Activated CD4-positive, alpha-beta T cell treated with anti-CD3 and anti-CD28 coated beads, Interleukin-2, amount 50 U/mL, for 24 hours (primary cell): Measurements from ENCODE around the gene REPS2.

Source experiments
- DNase-seq, 2 donors: peaks; one replicate each; pipeline ENCODE4 v3.0.0-alpha.2; 2020; ENCODE audit warnings: low read depth in 1 of 2, low spot score in 1 of 2

REPS2 gene

DNA sequence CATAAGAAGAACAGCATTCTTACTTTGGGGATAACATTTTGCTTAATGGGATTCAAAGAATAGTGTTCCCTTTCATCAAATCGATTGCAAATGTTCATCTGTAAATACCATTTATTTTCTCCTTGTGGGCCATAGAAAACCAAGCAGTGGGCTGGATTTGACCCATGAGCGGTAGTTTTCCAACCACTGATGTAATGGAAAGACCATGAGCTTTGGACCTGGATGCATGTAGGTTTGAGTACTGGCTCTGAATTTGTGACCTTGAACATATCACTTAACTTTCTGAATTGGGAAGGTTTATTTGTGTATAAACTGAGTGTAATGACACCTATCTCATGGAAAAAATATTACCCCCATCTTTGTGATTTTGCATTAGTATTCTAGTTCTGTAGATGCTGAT, 54.3 kb downstream of the REPS2 start:
- DNase-seq, result no peak

DNA sequence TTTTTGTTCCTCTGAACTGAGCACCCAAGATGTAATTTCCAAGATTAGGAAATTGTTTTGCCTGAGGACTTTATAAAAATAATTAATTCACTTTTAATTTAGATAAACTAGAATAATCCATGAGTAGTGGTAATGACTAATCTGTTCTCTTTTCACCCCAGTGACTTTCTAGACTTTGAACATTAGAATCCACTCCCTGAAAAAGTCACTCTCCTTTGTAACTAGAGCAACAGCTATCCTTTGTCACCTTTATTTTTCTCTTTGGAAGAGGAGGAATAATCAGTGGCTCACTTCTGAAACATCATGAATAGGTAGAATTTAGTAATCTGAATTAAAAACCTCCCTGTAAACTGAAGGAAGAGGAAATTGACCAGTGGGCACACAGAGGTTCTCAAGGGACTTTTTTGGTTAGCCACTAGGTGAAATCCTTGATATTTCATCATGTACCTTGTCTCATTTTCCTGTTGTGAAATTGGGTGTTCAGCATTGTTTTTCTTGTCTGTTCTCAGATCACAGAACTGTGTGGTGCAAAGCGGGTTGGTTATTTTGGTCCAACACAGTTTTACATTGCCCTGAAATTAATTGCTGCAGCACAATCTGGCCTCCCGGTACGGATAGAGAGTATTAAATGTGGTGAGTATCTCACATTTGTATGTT, 59.4 kb downstream of the REPS2 start:
- DNase-seq, result no peak

DNA sequence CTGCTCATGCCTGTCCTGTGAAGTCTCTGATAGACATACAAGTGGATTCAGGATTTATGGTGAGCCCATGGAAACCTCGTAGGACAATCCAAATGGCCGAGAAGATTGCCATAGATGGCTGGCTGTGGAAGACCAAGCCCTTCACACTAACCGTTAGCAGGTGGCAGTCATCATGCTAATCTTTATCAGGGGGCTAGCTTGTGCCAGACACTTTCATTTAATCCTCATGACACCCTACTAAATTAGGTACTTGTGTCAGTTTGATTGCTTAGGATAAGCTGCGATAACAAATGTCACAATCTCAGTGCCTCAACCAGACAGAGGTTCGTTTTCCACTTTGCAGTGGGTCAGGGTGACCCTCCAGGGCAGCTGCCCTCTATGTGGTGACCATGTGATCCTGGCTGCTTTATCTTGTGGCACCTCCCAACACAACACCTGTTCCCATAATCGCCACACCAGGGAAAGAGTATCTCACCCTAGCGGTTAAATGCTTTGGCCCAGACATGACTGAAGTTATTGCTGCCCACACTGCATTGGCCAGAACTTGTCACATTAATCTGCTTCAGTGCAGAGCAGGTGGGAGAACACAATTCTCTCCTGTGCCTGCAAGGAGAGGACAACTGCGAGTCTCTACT, 60.8 kb downstream of the REPS2 start:
- no peak for DNase-seq

DNA sequence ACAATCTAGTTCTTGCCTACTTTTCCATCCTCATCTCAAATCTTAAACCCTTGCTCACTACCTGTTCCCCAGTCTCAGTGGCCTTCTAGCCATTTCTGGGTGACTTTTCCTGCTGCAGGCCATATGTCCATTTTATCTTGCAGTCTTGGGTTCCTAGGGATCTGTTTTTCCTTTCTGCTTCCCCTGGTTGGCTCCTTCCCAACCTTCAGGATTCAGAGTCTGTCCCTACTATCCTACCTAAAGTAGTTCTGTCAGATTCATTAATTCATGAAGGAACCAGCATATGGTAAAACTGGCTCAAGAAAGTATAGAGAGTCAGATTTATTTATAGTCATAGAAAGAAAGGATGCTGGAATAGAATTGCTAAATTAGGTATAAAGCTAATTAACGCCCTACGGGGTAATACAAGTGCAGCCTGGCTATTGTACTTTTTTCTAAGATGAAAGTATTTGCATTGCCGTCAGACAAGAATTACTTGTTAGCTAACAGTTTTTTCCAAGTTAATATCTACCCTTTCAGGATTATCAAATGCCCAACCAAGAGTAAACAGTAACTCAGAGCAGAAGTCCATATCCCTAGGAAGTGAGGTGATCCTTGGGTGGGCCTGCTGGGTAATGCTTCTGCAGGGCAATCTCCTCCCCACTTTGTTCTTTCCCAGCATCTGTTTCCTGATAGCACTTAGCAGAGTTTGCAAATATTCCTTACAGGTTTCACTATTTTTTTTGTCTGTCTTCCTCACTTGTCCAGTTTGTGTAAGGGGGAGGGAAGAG, 63.6 kb downstream of the REPS2 start:
- no peak for DNase-seq

DNA sequence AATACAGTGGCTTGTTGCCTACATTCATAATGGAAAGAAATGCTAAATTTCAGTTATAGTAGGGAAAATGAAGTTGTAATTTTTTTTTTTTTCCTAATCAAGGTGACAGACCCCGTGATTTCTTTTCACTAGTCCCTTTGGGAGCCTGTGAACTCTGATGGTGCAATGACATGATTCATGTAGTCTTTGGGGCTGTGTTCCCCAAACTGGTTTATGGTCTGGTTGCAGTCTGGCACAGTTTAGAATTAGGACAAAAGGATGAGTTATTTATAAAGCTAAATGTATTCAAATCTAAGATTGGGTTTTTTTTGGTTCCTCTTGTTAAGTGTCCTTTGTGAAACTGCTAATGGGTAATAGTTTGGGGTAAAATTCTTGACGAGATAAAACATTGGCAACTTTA, 66.0 kb downstream of the REPS2 start:
- DNase-seq, result no peak

DNA sequence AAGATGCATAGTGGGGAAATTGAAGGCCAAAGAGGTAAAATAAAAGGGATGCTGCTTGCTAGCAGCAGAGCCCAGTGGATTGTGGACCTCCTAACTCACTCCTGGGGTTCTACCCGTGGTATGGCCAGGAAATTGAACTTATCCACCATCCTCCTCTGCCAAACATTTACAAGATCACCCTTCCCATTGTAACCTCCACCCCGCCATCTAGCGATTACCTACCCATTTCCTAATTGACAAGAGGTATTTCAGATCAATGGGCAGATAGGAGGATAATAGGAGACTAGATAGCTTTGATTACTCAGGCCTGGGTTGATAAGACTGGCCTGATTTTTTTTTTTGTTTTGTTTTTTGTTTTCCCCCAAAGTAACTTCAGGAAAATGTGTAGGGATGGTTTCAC, 67.8 kb downstream of the REPS2 start:
- no peak for DNase-seq

DNA sequence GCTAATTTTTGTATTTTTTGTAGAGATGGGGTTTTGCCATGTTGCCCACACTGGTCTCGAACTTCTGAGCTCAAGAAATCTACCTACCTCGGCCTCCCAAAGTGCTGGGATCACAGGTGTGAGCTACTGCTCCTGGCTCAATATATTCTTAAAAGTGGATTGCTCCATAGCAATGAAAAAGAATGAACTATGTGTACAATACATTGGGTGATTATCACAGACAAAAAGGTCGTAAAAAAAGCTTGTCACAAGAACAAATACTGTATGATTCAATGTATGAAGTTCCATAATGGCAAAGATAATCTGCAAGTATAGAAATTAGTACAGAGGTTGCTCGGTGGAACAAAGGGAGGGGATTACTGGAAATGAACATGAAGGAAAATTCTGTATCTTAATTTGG, 70.7 kb downstream of the REPS2 start:
- no peak for DNase-seq

DNA sequence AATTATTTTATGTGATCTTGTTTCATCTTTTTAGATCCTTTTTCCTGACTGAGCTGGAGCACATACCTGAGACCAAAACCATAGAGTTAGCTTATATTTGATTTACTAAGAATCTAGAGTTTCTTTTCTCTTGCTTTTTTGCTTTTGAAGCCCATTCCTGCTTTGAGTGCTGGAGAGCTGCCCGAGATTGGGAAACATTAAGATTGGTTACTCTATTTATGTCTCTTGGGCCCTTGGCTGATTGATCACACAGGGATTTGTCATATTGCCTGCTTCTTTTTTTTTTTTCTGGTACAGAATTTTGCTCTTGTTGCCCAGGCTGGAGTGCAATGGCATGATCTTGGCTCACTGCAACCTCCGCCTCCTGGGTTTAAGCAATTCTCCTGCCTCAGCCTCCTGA, 73.9 kb downstream of the REPS2 start:
- no peak for DNase-seq

DNA sequence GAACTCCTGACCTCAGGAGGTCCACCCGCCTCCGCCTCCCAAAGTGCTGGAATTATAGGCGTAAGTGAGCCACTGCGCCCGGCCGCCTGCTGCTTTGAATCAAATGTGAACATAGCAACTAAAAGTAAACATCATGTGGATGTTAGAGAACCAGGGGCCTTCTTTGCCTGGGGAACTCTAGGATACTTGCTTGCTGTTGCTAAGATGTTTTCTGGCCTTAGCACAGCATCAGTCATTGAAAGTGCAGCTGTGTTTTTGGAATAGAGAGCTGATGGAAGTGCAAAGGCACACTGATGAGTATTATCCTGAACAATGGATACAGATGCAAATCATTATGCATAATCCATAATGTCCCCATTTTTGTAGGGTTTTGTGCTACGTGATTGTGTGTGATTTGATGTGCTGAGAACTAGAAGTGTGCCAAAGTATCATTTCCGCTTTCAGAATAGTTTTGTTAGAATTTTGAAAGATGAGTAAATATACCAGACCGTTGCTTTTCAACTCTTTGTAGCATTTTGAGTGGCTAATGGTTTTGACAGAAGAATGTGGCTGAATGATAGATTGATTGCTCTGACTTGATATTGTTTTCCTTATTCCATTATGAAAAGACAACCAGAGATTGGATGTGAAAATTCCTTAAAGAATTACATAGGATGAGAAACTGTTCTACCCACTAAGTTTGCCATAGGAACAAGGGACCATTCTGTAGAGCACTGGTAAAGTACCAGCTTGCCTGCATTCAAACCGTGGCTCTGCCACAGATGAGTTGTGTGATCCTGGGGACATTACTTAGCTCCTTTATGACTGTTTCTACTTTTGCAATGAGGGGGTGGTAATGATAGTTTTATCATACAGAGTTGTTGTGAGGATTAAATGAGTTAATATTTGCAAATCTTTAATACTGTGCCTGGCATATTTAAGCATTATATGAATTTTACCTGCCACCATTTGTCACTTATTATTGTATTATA, 74.7 kb downstream of the REPS2 start:
- no peak for DNase-seq

DNA sequence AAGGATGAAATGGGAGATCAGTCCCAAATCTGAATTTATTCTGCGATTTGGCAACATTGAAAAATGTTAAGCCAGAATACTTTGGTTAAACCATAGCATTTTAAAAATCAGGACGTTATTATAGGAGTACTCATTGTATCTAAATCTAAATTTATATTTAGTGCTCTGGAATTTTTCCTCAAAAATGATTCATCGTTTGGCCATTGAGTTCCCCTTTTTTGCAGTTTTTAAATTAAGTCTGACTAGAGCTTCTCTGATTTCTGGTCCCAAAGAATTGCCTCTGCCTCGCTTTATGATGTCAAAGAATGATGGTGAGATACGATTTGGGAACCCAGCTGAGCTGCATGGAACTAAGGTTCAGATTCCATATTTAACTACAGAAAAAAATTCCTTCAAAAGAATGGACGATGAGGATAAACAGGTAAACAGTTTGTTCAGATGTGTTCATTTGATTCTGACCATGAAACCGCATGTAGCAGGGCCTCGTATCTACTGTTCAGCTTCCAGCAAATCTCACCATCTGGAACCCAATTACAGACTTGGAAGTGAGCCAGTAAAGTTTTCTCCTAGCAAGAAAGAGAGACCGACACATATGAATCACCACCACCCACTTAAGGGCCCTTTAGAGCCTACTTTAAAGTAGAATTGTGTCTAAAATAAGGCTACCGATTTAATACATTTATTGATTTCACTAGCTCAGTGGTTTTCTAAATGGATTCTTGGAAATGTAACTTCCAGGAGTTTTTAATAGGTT, 75.6 kb downstream of the REPS2 start:
- no peak for DNase-seq

DNA sequence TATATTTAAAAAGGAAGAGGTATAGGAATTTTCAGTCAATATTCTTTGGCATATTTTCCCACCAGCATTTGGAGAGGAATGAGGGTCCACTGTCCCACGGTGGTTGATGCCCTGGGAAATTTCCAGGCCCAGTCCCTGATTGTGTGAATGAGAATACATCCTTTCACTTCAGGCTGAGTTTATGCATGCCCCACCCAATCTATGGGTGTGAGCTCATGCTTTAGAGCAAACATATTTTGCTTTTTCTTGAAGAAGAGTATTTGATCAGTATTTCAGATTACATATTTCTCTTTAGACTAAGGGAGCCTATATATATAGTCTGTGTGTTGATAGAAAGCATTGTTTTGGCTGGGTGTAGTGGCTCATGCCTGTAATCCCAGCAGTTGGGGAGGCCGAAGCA, 77.2 kb downstream of the REPS2 start:
- no peak for DNase-seq

DNA sequence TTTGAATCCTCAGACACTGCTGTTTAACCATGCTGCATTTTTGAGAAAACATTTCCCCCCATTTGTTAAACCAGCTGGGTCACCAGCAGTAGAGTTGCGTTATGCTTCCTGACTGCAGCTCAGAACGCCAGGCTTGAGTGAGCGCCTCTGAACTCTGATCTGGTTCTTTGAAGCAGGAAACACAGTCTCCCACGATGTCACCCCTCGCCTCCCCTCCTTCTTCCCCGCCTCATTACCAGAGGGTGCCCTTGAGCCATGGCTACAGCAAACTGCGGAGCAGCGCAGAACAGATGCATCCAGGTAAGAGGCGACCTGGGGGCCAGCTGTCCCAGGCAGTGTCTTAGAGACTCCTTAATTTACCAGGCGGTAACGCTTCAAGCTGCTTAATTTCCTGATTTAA, 78.4 kb downstream of the REPS2 start:
- no peak for DNase-seq

DNA sequence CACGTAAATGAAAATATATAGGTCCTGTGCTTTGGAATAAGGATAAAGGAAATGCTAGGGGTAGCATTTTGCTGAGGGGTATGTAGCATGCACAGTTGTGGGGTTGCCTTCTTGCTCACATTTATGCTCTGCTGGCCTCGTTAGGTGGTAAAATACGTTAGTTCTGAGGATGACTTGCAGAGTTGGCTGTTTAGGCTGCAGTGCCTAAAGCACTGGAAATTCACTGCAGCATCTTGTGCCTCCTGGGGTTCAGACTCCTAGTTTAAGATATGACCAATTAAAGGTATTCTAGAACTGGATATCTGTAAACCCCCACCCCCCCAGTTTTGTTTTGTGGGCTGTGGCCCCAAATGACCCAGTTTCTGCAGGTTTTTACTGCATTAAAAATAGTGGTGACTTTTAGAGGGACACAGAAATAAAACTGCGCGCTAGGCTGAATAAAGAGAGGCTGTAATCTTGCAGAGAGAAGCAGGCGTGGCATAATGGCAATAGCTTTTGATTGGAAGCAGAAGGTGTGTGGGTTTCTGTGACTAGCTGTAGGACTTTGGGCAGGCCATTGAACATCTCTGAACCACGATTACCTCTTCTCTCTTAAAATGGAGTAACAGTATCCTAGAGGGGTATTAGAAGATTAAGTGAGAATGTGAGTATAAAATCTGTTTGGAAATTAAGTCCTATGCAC, 79.3 kb downstream of the REPS2 start:
- DNase-seq, result no peak

DNA sequence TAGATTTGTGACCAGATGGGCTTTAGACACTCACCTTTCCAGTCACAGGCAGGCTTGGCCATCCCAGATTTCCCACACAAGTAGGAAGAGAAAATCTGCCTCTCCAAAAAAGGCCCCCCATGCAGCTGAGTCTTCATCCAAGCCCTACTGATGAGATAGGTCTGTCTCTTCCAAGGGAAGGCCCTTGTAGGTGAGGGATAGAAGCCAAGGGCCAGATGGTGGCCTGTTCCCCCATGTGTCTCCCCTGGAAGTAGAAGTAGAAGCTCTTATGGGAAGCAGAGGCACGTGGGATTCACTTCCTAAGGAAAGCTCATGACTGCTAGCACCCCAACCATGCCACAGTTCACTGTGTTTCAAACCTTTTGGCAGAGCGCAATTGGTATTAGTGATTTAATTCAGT, 81.5 kb downstream of the REPS2 start:
- no peak for DNase-seq

DNA sequence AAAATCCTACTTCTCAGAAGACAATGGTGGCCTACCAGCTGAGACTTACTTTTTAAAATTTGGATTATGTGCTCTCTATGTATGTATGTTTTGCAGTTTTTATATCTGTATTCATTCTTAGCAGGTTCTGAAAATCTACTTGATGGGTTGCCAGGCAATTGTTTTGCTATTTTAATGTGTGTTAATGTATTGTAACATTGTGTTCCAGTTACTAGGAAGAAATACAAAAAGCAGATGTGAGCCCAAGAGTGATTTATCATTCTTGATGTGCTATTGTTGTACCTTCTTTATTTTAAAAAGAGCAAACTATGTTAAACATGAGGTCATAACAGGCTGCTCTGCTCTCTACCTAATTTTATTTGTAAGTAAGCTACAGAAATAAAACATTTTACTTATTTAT, 81.9 kb downstream of the REPS2 start:
- no peak for DNase-seq

DNA sequence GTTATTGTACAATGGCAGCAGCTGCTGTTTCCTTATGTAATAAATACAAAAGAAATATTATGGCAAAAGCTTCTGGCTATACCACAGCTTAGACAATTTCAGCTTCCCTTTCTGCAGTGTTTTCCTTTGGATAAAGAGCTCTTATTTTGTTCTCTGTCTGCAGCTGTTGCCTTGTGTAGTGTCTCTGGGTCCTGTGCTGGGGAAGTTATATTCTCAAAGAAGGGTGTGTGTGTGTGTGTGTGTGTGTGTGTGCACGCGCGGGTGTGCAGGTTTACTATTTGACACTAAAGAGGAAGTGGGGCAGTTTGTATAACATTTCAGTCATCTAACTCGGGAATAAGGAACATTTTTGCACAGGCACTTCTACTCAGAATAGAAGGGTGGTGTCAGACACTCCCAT, 83.6 kb downstream of the REPS2 start:
- DNase-seq, result no peak

DNA sequence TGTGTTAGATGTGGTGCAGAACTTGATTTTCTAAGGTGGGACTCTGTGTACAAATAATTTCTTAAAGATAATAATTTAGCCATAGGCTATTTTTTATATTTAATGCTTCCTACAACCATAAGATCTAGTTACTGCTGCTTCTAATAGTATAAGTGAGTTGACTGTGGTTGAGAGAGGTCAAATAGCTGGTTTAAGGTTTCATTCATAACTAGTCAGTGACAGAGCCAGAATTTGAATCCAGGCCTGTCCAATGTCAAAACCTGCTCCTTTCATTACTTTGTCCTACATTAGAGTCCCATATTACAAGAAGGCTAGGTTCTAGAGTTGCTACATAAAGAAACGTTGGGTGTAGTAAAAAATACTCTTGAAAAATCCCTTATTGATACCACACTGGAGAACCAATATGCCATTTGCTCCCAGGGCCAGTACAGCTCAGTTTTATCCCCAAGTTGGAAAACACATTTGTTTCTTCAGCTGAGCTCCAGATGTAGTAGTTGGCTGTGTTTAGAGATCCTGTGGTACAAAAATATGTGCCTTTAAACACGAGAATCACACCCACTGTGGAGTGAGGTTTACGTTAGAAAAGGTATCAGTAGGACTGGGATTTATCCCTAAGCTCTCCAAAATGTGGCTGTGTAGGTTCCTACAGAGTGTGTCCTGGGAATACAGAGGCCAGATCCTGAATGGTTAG, 84.3 kb downstream of the REPS2 start:
- no peak for DNase-seq

DNA sequence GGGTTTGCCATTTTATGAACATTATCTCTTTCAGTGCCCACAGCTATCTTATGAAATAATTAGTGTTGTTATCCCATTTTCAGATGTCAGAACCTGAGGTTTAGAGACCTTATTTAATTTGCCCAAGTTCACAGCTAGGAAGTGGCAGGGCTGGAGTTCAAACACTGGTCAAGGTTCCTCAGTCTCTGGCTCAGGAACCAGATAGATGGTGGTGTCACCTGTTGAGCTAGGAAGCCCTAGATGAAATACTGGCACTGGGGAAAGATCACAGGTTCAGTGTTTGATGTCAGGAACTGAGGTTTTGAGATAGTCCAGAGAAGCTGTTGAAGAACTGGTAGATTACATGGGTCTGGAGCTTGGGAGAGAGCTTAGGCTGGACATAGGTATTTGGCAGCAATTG, 85.4 kb downstream of the REPS2 start:
- no peak for DNase-seq

DNA sequence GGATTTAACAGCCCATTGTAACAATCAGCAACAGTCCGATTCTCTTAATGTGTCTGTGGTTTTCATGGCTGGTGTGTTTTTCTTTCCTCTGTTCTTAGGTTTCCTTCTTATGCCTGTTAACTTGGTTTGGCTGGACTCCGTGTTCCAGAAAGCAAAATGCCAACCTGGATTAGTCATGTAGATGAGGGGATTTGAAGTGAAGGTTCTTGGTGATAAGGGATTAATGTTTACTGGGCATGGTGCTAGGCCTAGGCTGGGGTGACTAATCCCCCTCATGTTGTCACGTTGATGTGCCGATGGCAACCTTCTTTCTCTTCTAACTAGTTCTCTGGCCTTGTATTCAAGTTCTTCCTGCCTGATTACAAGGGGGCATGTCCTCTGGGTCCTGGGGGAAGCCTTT, 85.9 kb downstream of the REPS2 start:
- no peak for DNase-seq

DNA sequence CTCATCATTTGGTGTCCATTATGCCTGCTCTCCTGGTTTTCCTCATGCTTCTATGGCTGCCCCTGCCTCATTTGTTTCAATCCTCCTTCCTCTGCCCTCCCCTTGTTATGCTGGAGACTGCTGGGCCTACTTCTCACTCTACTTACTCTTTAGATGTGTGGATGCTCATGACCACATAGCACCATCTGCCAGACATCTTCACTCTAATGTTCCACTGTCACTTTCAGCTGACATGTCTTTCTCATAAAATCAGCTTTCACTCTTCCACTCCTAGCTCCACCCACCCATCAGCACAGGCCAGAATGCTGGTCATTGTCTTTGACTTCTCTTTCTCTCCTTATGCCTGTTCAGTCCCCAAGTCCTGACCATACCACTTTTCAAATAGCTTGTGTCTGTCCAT, 86.8 kb downstream of the REPS2 start:
- no peak for DNase-seq
